DOHH2 (cell line): ENCODE measurements around the gene MED20.
A peak's percentile ranks its signal among the peaks of the same experiment; 100 is the strongest.

Source experiments
- H3F3A ChIP-seq: fragments of 200-600 bp; sonication (generic), shearing (Covaris generic); 2 replicates; pipeline ENCODE4 v1.6.0; 2016; ENCODE audit warnings: antibody characterized with exemption, mild to moderate bottlenecking; ENCODE audit not compliant: control insufficient read depth, insufficient read depth
- H3K27ac ChIP-seq: fragments of 200-600 bp; sonication (generic); 2 replicates; pipeline ENCODE4 v1.5.1; 2014; ENCODE audit warnings: low read depth, mild to moderate bottlenecking, low read length, moderate library complexity
- H3K27me3 ChIP-seq: fragments of 200-600 bp; sonication (generic); 2 replicates; pipeline ENCODE4 v1.6.1; 2014; ENCODE audit warnings: mild to moderate bottlenecking, low read length, mixed read lengths; ENCODE audit not compliant: control insufficient read depth
- H3K36me3 ChIP-seq: fragments of 200-600 bp; sonication (generic); 2 replicates; pipeline ENCODE4 v1.6.1; 2014; ENCODE audit warnings: mild to moderate bottlenecking, low read length, moderate library complexity, mixed read lengths; ENCODE audit not compliant: control insufficient read depth
- H3K4me1 ChIP-seq: fragments of 200-600 bp; sonication (generic); 2 replicates; pipeline ENCODE4 v1.6.1; 2014; ENCODE audit warnings: mild to moderate bottlenecking, low read length, mixed read lengths; ENCODE audit not compliant: control insufficient read depth
- H3K4me2 ChIP-seq: fragments of 200-600 bp; sonication (generic); 2 replicates; pipeline ENCODE4 v1.6.0; 2014; ENCODE audit warnings: mild to moderate bottlenecking, low read length, moderate library complexity
- H3K4me3 ChIP-seq: fragments of 200-600 bp; sonication (generic); 2 replicates; pipeline ENCODE4 v1.5.1; 2014; ENCODE audit warnings: mild to moderate bottlenecking, low read length, mixed read lengths
- H3K79me2 ChIP-seq: fragments of 200-600 bp; sonication (generic); 2 replicates; pipeline ENCODE4 v1.6.1; 2014; ENCODE audit warnings: mild to moderate bottlenecking, low read length, mixed read lengths; ENCODE audit not compliant: control insufficient read depth
- H3K9me2 ChIP-seq: fragments of 200-600 bp; sonication (generic); replicated peaks from 2 replicates; pipeline ENCODE4 v1.6.1; 2014; ENCODE audit warnings: mild to moderate bottlenecking, low read length, mixed read lengths; ENCODE audit not compliant: control insufficient read depth
- H3K9me3 ChIP-seq: fragments of 200-600 bp; sonication (generic); 2 replicates; pipeline ENCODE4 v1.6.1; 2014; ENCODE audit warnings: antibody characterized with exemption, low read length, mixed read lengths; ENCODE audit not compliant: control insufficient read depth, insufficient read depth
- H4K20me1 ChIP-seq: fragments of 200-600 bp; sonication (generic); 2 replicates; pipeline ENCODE4 v1.6.0; 2014; ENCODE audit warnings: low read depth, mild to moderate bottlenecking, antibody characterized with exemption, low read length, moderate library complexity; ENCODE audit not compliant: control insufficient read depth, insufficient read depth
- CTCF ChIP-seq: fragments of 200-600 bp; sonication (generic); IDR thresholded peaks from one replicate; pipeline ENCODE4 v1.5.1; 2014; ENCODE audit warnings: antibody characterized with exemption, mild to moderate bottlenecking, low read depth, low read length; ENCODE audit not compliant: poor library complexity, severe bottlenecking
- EZH2phosphoT487 ChIP-seq: fragments of 200-600 bp; sonication (generic); IDR thresholded peaks from 2 replicates; pipeline ENCODE4 v1.6.1; 2017; ENCODE audit warnings: borderline replicate concordance, mild to moderate bottlenecking, antibody characterized with exemption, low read length, moderate library complexity, mixed read lengths

MED20 gene

GRCh38 chr6:41937472-41937860 is 16.5 kb upstream of the MED20 start:
- peaks cover 84% of the 10 kb centered on the region for H3K79me2 ChIP-seq
- no peaks in the 10 kb centered on the region for H3K9me3 ChIP-seq
- H3K27me3 ChIP-seq, result no peaks in the 10 kb centered on the region
- peaks cover 90% of the 10 kb centered on the region for H3K36me3 ChIP-seq
- peak overlapping the region; percentile 86 for H3K27ac ChIP-seq
- peak overlapping the region; percentile 95 for H3K4me3 ChIP-seq
- peaks cover 85% of the 10 kb centered on the region for H3K4me1 ChIP-seq
- H3K4me2 ChIP-seq, result peak overlapping the region; percentile 76
- H3K9me2 ChIP-seq, result no peaks in the 10 kb centered on the region
- H3F3A ChIP-seq, result peaks cover 40% of the 10 kb centered on the region
- TF ChIP-seq EZH2phosphoT487, result no peak
- TF ChIP-seq CTCF, result no peak
- H4K20me1 ChIP-seq, result peaks cover 3% of the 10 kb centered on the region; the same call in 1 of the 2 replicates

GRCh38 chr6:41936073-41936837 is 15.3 kb upstream of the MED20 start:
- Histone ChIP-seq H3F3A (peaks cover 49% of the 10 kb centered on the region), H3K4me2 (peak overlapping the region; percentile 76), H3K9me3 (no peaks in the 10 kb centered on the region), H3K27me3 (no peaks in the 10 kb centered on the region), H3K4me1 (peaks cover 90% of the 10 kb centered on the region), H3K27ac (peak overlapping the region; percentile 86), H3K36me3 (peaks cover 100% of the 10 kb centered on the region), H3K4me3 (peak overlapping the region; percentile 95), H3K79me2 (peaks cover 84% of the 10 kb centered on the region), H3K9me2 (no peaks in the 10 kb centered on the region), H4K20me1 (peaks cover 3% of the 10 kb centered on the region; the same call in 1 of the 2 replicates)
- TF ChIP-seq CTCF (peak; percentile 92), EZH2phosphoT487 (no peak)

- Histone ChIP-seq H3K36me3 (peaks cover 100% of the 10 kb centered on the region), H3K9me2 (no peaks in the 10 kb centered on the region), H4K20me1 (peaks cover 3% of the 10 kb centered on the region; the same call in 1 of the 2 replicates), H3K4me2 (peak overlapping the region; percentile 76), H3K4me1 (peaks cover 92% of the 10 kb centered on the region), H3K4me3 (peak overlapping the region; percentile 95), H3K9me3 (no peaks in the 10 kb centered on the region), H3K27me3 (no peaks in the 10 kb centered on the region), H3F3A (peaks cover 50% of the 10 kb centered on the region), H3K27ac (peak overlapping the region; percentile 86), H3K79me2 (peaks cover 81% of the 10 kb centered on the region)
- TF ChIP-seq EZH2phosphoT487, result no peak
- no peak for TF ChIP-seq CTCF
These were observed 14.7 kb upstream of the MED20 start for GRCh38 chr6:41935685-41936072.
